ENCODE results near the gene DUSP28. TPM values are rescaled to one million over a fixed set of nuclear protein-coding genes. Genes with fewer than 3 reads are reported as not detected.

DUSP28 gene
- total RNA-seq, 2 experiments from 2014 or later: 4.5 to 6.2 TPM

- no peaks in the 10 kb centered on the region for H3K27me3 Mint-ChIP-seq
- H3K4me3 Mint-ChIP-seq: no peak overlapping the region
- peaks cover 1% of the 10 kb centered on the region for H3K36me3 Mint-ChIP-seq (ENCODE audit: low read depth)
- ATAC-seq (no peak), DNase-seq (no peak)
- no peak for TF ChIP-seq CTCF (IDR thresholded peaks at IDR 0.05)
- POLR2A ChIA-PET: interaction anchor here (0.8 to 1.0 kb wide), 2 partner anchors 10 to 25 kb away, joined by 3 read pairs; partner anchors contain the start of gene CAPN10
- H3K27ac Mint-ChIP-seq: no peak overlapping the region
- CTCF ChIA-PET: interaction anchor here (1.0 to 1.5 kb wide), 2 partner anchors 16 to 75 kb away, joined by 3 read pairs; no protein-coding TSS in a partner anchor
- no peaks in the 10 kb centered on the region for H3K4me1 Mint-ChIP-seq (ENCODE audit: low read depth)
- H3K9me3 Mint-ChIP-seq: no peaks in the 10 kb centered on the region
- intact Hi-C loops (cut with micrococcal nuclease): no loop called here
These were observed 35.9 kb downstream of the DUSP28 start for GRCh38 chr2:240596080-240596460.

GRCh38 chr2:240596491-240596931 is 36.4 kb downstream of the DUSP28 start:
- intact Hi-C loops (cut with micrococcal nuclease): no loop called here
- CTCF ChIA-PET: interaction anchor here (1.0 to 1.5 kb wide), 2 partner anchors 17 to 74 kb away, joined by 3 read pairs; no protein-coding TSS in a partner anchor
- POLR2A ChIA-PET: interaction anchor here (0.8 kb wide), 1 partner anchor 25 kb away, joined by 3 read pairs; no protein-coding TSS in a partner anchor
- DNase-seq (no peak), ATAC-seq (no peak)
- no peak overlapping the region for H3K27ac Mint-ChIP-seq
- no peaks in the 10 kb centered on the region for H3K9me3 Mint-ChIP-seq
- no peak overlapping the region for H3K4me3 Mint-ChIP-seq
- H3K4me1 Mint-ChIP-seq (ENCODE audit: low read depth): no peaks in the 10 kb centered on the region
- H3K36me3 Mint-ChIP-seq (ENCODE audit: low read depth): peaks cover 1% of the 10 kb centered on the region
- H3K27me3 Mint-ChIP-seq: no peaks in the 10 kb centered on the region
- TF ChIP-seq CTCF (IDR thresholded peaks at IDR 0.05): no peak

- H3K4me3 Mint-ChIP-seq: no peak overlapping the region
- no peak overlapping the region for H3K27ac Mint-ChIP-seq
- H3K36me3 Mint-ChIP-seq (ENCODE audit: low read depth): no peaks in the 10 kb centered on the region
- no peak for TF ChIP-seq CTCF (IDR thresholded peaks at IDR 0.05)
- H3K4me1 Mint-ChIP-seq (ENCODE audit: low read depth): no peaks in the 10 kb centered on the region
- ChIA-PET CTCF (interaction anchor here (1.0 kb wide), 1 partner anchor 31 kb away, joined by 3 read pairs; no protein-coding TSS in a partner anchor), POLR2A (no interaction called here)
- H3K27me3 Mint-ChIP-seq: no peaks in the 10 kb centered on the region
- no peak for DNase-seq
- no peak for ATAC-seq
- intact Hi-C loops (cut with micrococcal nuclease): no loop called here
- no peaks in the 10 kb centered on the region for H3K9me3 Mint-ChIP-seq
These were observed 36.9 kb downstream of the DUSP28 start for GRCh38 chr2:240597054-240597418.

GRCh38 chr2:240597419-240598181 is 37.4 kb downstream of the DUSP28 start:
- DNase-seq (no peak), ATAC-seq (no peak)
- intact Hi-C loops (cut with micrococcal nuclease): no loop called here
- H3K27ac Mint-ChIP-seq: no peak overlapping the region
- ChIA-PET POLR2A (no interaction called here), CTCF (interaction anchor here (1.0 kb wide), 1 partner anchor 32 kb away, joined by 3 read pairs; no protein-coding TSS in a partner anchor)
- H3K4me3 Mint-ChIP-seq: no peak overlapping the region
- no peak for TF ChIP-seq CTCF (IDR thresholded peaks at IDR 0.05)
- no peaks in the 10 kb centered on the region for H3K4me1 Mint-ChIP-seq (ENCODE audit: low read depth)
- no peaks in the 10 kb centered on the region for H3K9me3 Mint-ChIP-seq
- no peaks in the 10 kb centered on the region for H3K36me3 Mint-ChIP-seq (ENCODE audit: low read depth)
- no peaks in the 10 kb centered on the region for H3K27me3 Mint-ChIP-seq

GRCh38 chr2:240598311-240598911 is 38.3 kb downstream of the DUSP28 start:
- H3K9me3 Mint-ChIP-seq: no peaks in the 10 kb centered on the region
- DNase-seq (no peak), ATAC-seq (no peak)
- TF ChIP-seq CTCF (IDR thresholded peaks at IDR 0.05): no peak
- POLR2A ChIA-PET: no interaction called here
- H3K36me3 Mint-ChIP-seq (ENCODE audit: low read depth): no peaks in the 10 kb centered on the region
- CTCF ChIA-PET: no interaction called here
- no peak overlapping the region for H3K4me3 Mint-ChIP-seq
- no peaks in the 10 kb centered on the region for H3K27me3 Mint-ChIP-seq
- intact Hi-C loops (cut with micrococcal nuclease): no loop called here
- H3K4me1 Mint-ChIP-seq (ENCODE audit: low read depth): no peaks in the 10 kb centered on the region
- H3K27ac Mint-ChIP-seq: no peak overlapping the region

Data from activated CD8-positive, alpha-beta T cell treated with anti-CD3 and anti-CD28 coated beads for 36 hours (primary cell).